Lung (tissue), 12 donors: Measurements from ENCODE around the gene FRK. TPM values are rescaled to one million over a fixed set of nuclear protein-coding genes. Genes with fewer than 3 reads are reported as not detected.

Experiments
- ATAC-seq: fragments of 200-7000 bp; cut with Tn5 transposase; one replicate; pipeline ENCODE4 v1.9.1; 2020; ENCODE audit warnings: moderate number of reproducible peaks; ENCODE audit not compliant: insufficient read depth, low FRiP score
- DNase-seq, 3 donors: peaks; one replicate each; pipeline ENCODE4 v3.0.0-alpha.2; 2013 to 2017
- H3K27ac ChIP-seq, 2 donors: one replicate each; pipeline ENCODE4 v1.5.1; 2013; ENCODE audit warnings: mild to moderate bottlenecking in 2 of 2, moderate library complexity in 2 of 2, control low read depth in 1 of 2, inconsistent platforms in 1 of 2, low read depth in 1 of 2, low read length in 1 of 2
- H3K27me3 ChIP-seq, 3 donors: one replicate each; pipeline ENCODE4 v1.5.1; 2013; ENCODE audit warnings: low read length in 2 of 3; ENCODE audit not compliant: control insufficient read depth in 3 of 3, insufficient read depth in 3 of 3
- H3K36me3 ChIP-seq, 4 donors: one replicate each; pipeline ENCODE4 v1.5.1; 2013; ENCODE audit warnings: low read length in 4 of 4, mild to moderate bottlenecking in 1 of 4, moderate library complexity in 1 of 4; ENCODE audit not compliant: control insufficient read depth in 4 of 4, insufficient read depth in 4 of 4
- H3K4me1 ChIP-seq, 5 donors: one replicate each; pipeline ENCODE4 v1.5.1; 2013; ENCODE audit warnings: low read length in 5 of 5, mild to moderate bottlenecking in 2 of 5, moderate library complexity in 1 of 5; ENCODE audit not compliant: control insufficient read depth in 5 of 5, insufficient read depth in 5 of 5
- H3K4me3 ChIP-seq: one replicate; pipeline ENCODE4 v1.5.1; 2013; ENCODE audit warnings: mild to moderate bottlenecking, control low read depth, moderate library complexity
- H3K9ac ChIP-seq, 2 donors: one replicate each; pipeline ENCODE4 v1.5.1; 2013; ENCODE audit warnings: low read length in 2 of 2, control low read depth in 1 of 2; ENCODE audit not compliant: insufficient read depth in 1 of 2
- H3K9me3 ChIP-seq, 4 donors: one replicate each; pipeline ENCODE4 v1.5.1; 2013; ENCODE audit warnings: low read length in 3 of 4, mild to moderate bottlenecking in 1 of 4, moderate library complexity in 1 of 4; ENCODE audit not compliant: control insufficient read depth in 4 of 4, insufficient read depth in 3 of 4
- WGBS, 2 donors: extraction: QIAGEN DNeasy Blood & Tissue Kit; methylation state at CpG; one replicate each; pipeline ENCODE4 v1.1.7; 2013; 5-methylcytosine and 5-hydroxymethylcytosine counted together
- polyA plus RNA-seq, 2 donors: library from polyadenylated mRNA; stranded (reverse); fragments of 200-250 nt; gene quantifications; one replicate each; pipeline ENCODE4 v1.2.1, GENCODE V29; 2013
- total RNA-seq, 2 donors: library from RNA; depleted of rRNA in 1 of 2; stranded (reverse); fragments of >200 nt in 1 of 2; gene quantifications; one replicate each; pipeline ENCODE4 v1.2.1, GENCODE V29; 2014 to 2021
- TF ChIP-seq, protein P1 (sequence below): IDR thresholded peaks from 2 replicates; pipeline ENCODE4 v1.5.1; 2012; ENCODE audit warnings: mild to moderate bottlenecking; ENCODE audit errors: control extremely low read depth, extremely low read depth
- donor health status: control.
- donor health status: control.
- donor health status: Bipolar disorder and iron deficiency.
- donor health status: healthy.
- donor health status: DM: yes; HTN: yes; CAD: no.

FRK gene
- total and polyA plus RNA-seq, 4 donors = 1.2 to 18.3 (median 5.1) TPM

DNA sequence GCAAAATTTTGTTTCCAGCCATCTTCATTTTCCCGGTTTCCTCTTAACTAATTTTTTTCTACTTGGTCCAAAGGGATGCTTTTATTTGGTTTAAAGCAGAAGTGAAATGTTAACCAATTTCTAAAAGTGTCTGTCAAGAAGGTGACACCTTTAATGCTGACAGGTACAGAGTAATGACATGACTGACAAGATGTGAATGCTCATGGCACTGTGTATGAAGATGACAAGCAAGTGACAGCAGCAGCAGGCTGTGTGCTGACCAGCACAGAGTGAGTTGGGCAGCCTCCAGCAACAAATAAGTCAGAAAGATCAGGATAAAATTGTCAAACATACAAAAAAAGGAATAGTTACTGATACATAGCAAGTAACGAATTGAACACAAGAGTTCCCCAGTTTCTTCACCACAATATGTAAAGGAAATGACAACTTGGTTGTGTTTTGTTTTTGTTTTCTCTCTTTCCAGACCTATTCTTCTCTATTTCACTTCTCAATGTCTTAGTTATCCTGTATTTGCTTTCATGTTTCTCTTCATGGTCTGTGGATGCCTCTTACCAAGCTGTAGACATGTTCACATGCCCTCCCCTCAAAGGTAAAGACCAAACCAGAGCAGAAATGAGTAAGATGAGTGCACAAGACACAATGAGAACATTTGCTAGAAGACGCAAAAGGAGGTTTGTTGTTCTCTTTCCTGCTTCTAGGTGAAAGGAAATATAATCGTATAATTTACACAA is 174.9 kb downstream of the FRK start:
- ATAC-seq (no peak), DNase-seq (no peak)
- WGBS, 2 donors = 69 to 74% methylated on average over 4 of the region's 4 CpGs
- H3K27me3 ChIP-seq = peaks cover 0 to 4% (median 0%) of the 10 kb centered on the region in 3 donors
- TF ChIP-seq, protein P1, sequence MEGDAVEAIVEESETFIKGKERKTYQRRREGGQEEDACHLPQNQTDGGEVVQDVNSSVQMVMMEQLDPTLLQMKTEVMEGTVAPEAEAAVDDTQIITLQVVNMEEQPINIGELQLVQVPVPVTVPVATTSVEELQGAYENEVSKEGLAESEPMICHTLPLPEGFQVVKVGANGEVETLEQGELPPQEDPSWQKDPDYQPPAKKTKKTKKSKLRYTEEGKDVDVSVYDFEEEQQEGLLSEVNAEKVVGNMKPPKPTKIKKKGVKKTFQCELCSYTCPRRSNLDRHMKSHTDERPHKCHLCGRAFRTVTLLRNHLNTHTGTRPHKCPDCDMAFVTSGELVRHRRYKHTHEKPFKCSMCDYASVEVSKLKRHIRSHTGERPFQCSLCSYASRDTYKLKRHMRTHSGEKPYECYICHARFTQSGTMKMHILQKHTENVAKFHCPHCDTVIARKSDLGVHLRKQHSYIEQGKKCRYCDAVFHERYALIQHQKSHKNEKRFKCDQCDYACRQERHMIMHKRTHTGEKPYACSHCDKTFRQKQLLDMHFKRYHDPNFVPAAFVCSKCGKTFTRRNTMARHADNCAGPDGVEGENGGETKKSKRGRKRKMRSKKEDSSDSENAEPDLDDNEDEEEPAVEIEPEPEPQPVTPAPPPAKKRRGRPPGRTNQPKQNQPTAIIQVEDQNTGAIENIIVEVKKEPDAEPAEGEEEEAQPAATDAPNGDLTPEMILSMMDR = no peak
- no peak overlapping the region for H3K4me3 ChIP-seq
- H3K9ac ChIP-seq = no peak overlapping the region
- no peaks in the 10 kb centered on the region for H3K9me3 ChIP-seq
- H3K36me3 ChIP-seq = no peaks in the 10 kb centered on the region
- no peaks in the 10 kb centered on the region for H3K4me1 ChIP-seq
- no peak overlapping the region for H3K27ac ChIP-seq

DNA sequence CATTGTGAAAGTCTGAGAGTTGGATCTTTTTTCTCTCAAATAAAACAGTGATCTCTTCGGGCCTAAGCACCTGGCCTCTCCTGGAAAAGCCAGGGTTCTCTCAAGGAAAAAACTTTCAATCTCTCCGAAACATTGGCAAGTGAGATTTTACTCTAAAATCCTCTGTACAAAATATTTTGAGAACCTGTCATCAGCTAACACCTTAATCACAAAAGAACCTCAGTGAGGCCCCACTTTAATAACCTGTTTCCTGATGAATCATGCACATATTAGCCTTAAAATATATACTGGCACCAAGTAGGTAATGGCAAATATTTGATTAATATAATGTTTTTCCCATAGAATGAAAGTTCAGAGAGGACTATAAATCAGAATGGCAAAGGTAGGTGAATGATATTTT is 177.9 kb downstream of the FRK start:
- H3K9ac ChIP-seq = no peak overlapping the region
- ATAC-seq = no peak

DNA sequence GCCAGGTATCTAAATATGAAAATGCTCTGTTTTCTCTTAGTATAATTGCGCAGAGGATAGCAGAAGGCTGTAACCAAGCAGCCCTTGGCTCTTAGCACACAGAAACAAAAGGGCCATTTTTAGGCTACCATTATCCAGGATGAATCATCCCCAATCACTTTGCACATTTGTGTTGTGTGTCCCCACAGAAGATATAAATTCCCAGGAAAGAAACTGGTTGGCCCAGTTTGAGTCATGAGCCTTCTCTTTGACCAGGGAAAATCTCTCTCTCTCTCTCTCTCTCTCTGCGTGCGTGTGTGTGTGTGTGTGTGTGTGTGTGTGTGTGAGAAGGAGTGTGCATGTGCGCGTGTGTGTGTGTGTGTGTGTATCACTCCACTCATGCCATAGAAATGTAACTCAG is 178.5 kb downstream of the FRK start:
- WGBS, 2 donors = 76 to 79% methylated on average over 3 to 5 of the region's 5 CpGs
- peak in 1 of 3 donors; percentile 11 for DNase-seq

More for the DNA sequence above, 177.9 kb downstream of the FRK start:
- no peak overlapping the region for H3K27ac ChIP-seq
- H3K9me3 ChIP-seq = no peaks in the 10 kb centered on the region
- 87 to 94% methylated on average over 2 of the region's 2 CpGs for WGBS, 2 donors
- H3K4me1 ChIP-seq = no peaks in the 10 kb centered on the region
- TF ChIP-seq, protein P1 = no peak
- no peak for DNase-seq
- H3K36me3 ChIP-seq = no peaks in the 10 kb centered on the region
- peaks cover 0 to 4% (median 0%) of the 10 kb centered on the region in 3 donors for H3K27me3 ChIP-seq
- H3K4me3 ChIP-seq = no peak overlapping the region

More for the DNA sequence above, 178.5 kb downstream of the FRK start:
- H3K27ac ChIP-seq = no peak overlapping the region
- peaks cover 0 to 4% (median 0%) of the 10 kb centered on the region in 3 donors for H3K27me3 ChIP-seq
- no peak overlapping the region for H3K4me3 ChIP-seq
- ATAC-seq = no peak
- no peak overlapping the region for H3K9ac ChIP-seq
- no peaks in the 10 kb centered on the region for H3K36me3 ChIP-seq
- TF ChIP-seq, protein P1 = no peak
- H3K9me3 ChIP-seq = no peaks in the 10 kb centered on the region
- H3K4me1 ChIP-seq = no peaks in the 10 kb centered on the region

Other genes with a start within 250 kb of the FRK start
- 10 to 100 TPM; 24.6 to 49.0 TPM for gene NT5DC1, start 40.0 kb upstream of the FRK start, total RNA-seq
- 10 to 100 TPM in 1 of 2 donors, 1 to 10 TPM in 1; 8.6 to 19.6 TPM for gene NT5DC1, start 40.0 kb upstream of the FRK start, polyA plus RNA-seq
- gene COL10A1, start 65.2 kb upstream of the FRK start, total RNA-seq = under 1 TPM in 1 of 2 donors, not detected in 1; 0.28 TPM
- not detected for gene COL10A1, start 65.2 kb upstream of the FRK start, polyA plus RNA-seq
- gene TSPYL4, start 193.2 kb upstream of the FRK start, total RNA-seq = 10 to 100 TPM; 14.8 to 30.0 TPM
- 1 to 10 TPM; 7.3 to 8.9 TPM for gene TSPYL4, start 193.2 kb upstream of the FRK start, polyA plus RNA-seq
- 10 to 100 TPM; 67.8 to 68.8 TPM for gene TSPYL1, start 219.0 kb upstream of the FRK start, total RNA-seq
- 10 to 100 TPM; 16.3 to 25.1 TPM for gene TSPYL1, start 219.0 kb upstream of the FRK start, polyA plus RNA-seq